Activated CD8-positive, alpha-beta T cell treated with anti-CD3 and anti-CD28 coated beads for 36 hours (primary cell): ENCODE results near the gene ZNF438. TPM values are rescaled to one million over a fixed set of nuclear protein-coding genes. Genes with fewer than 3 reads are reported as not detected.

ENCODE experiments used
- ATAC-seq: fragments of 200-7000 bp; cut with Tn5 transposase; one replicate; pipeline ENCODE4 v1.10.0; 2021; ENCODE audit warnings: mild to moderate bottlenecking, moderate library complexity
- CTCF ChIA-PET: fragments of 350-600 bp; sonication (Branson Sonifier 250); formaldehyde crosslinking; loops from one replicate; lab custom pipeline; 2021; ENCODE audit warnings: antibody characterized with exemption; lab: Charles Lee
- POLR2A ChIA-PET: fragments of 350-600 bp; sonication (Branson Sonifier 250); formaldehyde crosslinking; loops from one replicate; lab custom pipeline; 2021; ENCODE audit warnings: antibody characterized with exemption; lab: Charles Lee
- DNase-seq: peaks from one replicate; pipeline ENCODE4 v3.0.0-alpha.2; 2020
- H3K27ac Mint-ChIP-seq: one replicate; pipeline ENCODE4 v1.8.0; 2021; ENCODE audit warnings: mild to moderate bottlenecking, mixed read lengths
- H3K27me3 Mint-ChIP-seq: one replicate; pipeline ENCODE4 v1.8.0; 2021; ENCODE audit warnings: mixed read lengths
- H3K36me3 Mint-ChIP-seq: one replicate; pipeline ENCODE4 v1.8.0; 2021; ENCODE audit warnings: low read depth, mixed read lengths
- H3K4me1 Mint-ChIP-seq: one replicate; pipeline ENCODE4 v1.8.0; 2021; ENCODE audit warnings: low read depth, mixed read lengths
- H3K4me3 Mint-ChIP-seq: one replicate; pipeline ENCODE4 v1.8.0; 2021; ENCODE audit warnings: mild to moderate bottlenecking, moderate library complexity, mixed read lengths
- H3K9me3 Mint-ChIP-seq: one replicate; pipeline ENCODE4 v1.8.0; 2021; ENCODE audit warnings: mixed read lengths
- CTCF ChIP-seq: fragments of 200-600 bp; IDR thresholded peaks from one replicate; pipeline ENCODE4 v1.8.0; 2022; ENCODE audit warnings: antibody characterized with exemption, mild to moderate bottlenecking
- intact Hi-C: fragments of 100-400 bp; cut with micrococcal nuclease; formaldehyde crosslinking; loops from one replicate; pipeline ENCODE4 v1.10.0; 2022
- total RNA-seq, 2 experiments: library from RNA; stranded (reverse); gene quantifications; one replicate each; pipeline ENCODE4 v1.2.3, GENCODE V29; 2021

The ZNF438 gene
- total RNA-seq, 2 experiments from 2014 or later: 3.0 to 3.9 TPM

GRCh38 chr10:30831426-30831825, 200.2 kb downstream of the ZNF438 start:
- no peaks in the 10 kb centered on the region for H3K27me3 Mint-ChIP-seq
- ChIA-PET POLR2A (no interaction called here), CTCF (no interaction called here)
- intact Hi-C loops: no loop called here
- no peak for TF ChIP-seq CTCF
- no peaks in the 10 kb centered on the region for H3K36me3 Mint-ChIP-seq
- ATAC-seq (no peak), DNase-seq (no peak)
- no peak overlapping the region for H3K27ac Mint-ChIP-seq
- no peaks in the 10 kb centered on the region for H3K4me1 Mint-ChIP-seq
- H3K9me3 Mint-ChIP-seq: no peaks in the 10 kb centered on the region
- H3K4me3 Mint-ChIP-seq: no peak overlapping the region

- intact Hi-C loops: no loop called here
- ATAC-seq (no peak), DNase-seq (no peak)
- no peak overlapping the region for H3K4me3 Mint-ChIP-seq
- H3K4me1 Mint-ChIP-seq: no peaks in the 10 kb centered on the region
- POLR2A ChIA-PET: no interaction called here
- CTCF ChIA-PET: interaction anchor here (0.8 kb wide), 1 partner anchor 46 kb away, joined by 3 read pairs; no protein-coding TSS in a partner anchor
- no peak for TF ChIP-seq CTCF
- no peak overlapping the region for H3K27ac Mint-ChIP-seq
- no peaks in the 10 kb centered on the region for H3K36me3 Mint-ChIP-seq
- H3K9me3 Mint-ChIP-seq: no peaks in the 10 kb centered on the region
- H3K27me3 Mint-ChIP-seq: peaks cover 2% of the 10 kb centered on the region
These were observed 201.1 kb downstream of the ZNF438 start for GRCh38 chr10:30830315-30831230.

- Mint-ChIP-seq H3K36me3 (no peaks in the 10 kb centered on the region), H3K27me3 (peaks cover 3% of the 10 kb centered on the region), H3K4me3 (no peak overlapping the region), H3K27ac (no peak overlapping the region), H3K9me3 (no peaks in the 10 kb centered on the region), H3K4me1 (no peaks in the 10 kb centered on the region)
- ChIA-PET CTCF (interaction anchor here (0.8 kb wide), 1 partner anchor 46 kb away, joined by 3 read pairs; no protein-coding TSS in a partner anchor), POLR2A (no interaction called here)
- DNase-seq (no peak), ATAC-seq (no peak)
- intact Hi-C loops: no loop called here
- no peak for TF ChIP-seq CTCF
These were observed 201.8 kb downstream of the ZNF438 start for GRCh38 chr10:30829901-30830300.

GRCh38 chr10:30828680-30829079, 203.0 kb downstream of the ZNF438 start:
- ChIA-PET CTCF (no interaction called here), POLR2A (no interaction called here)
- Mint-ChIP-seq H3K27ac (no peak overlapping the region), H3K9me3 (no peaks in the 10 kb centered on the region), H3K4me3 (no peak overlapping the region), H3K27me3 (peaks cover 3% of the 10 kb centered on the region), H3K4me1 (no peaks in the 10 kb centered on the region), H3K36me3 (no peaks in the 10 kb centered on the region)
- intact Hi-C loops: no loop called here
- ATAC-seq (no peak), DNase-seq (no peak)
- TF ChIP-seq CTCF: no peak

GRCh38 chr10:30828164-30828563, 203.5 kb downstream of the ZNF438 start:
- POLR2A ChIA-PET: no interaction called here
- no peak for TF ChIP-seq CTCF
- Mint-ChIP-seq H3K9me3 (no peaks in the 10 kb centered on the region), H3K36me3 (no peaks in the 10 kb centered on the region), H3K27ac (no peak overlapping the region), H3K4me3 (no peak overlapping the region), H3K4me1 (no peaks in the 10 kb centered on the region), H3K27me3 (peaks cover 3% of the 10 kb centered on the region)
- intact Hi-C loops: no loop called here
- no peak for DNase-seq
- ATAC-seq: no peak
- CTCF ChIA-PET: no interaction called here
